HepG2 (cell line): ENCODE data around the gene MYO5B. TPM values are rescaled to one million over a fixed set of nuclear protein-coding genes. Genes with fewer than 3 reads are reported as not detected.

ENCODE experiments used
- FOXK1 ChIP-seq: sonication (generic); formaldehyde crosslinking; IDR thresholded peaks from 2 replicates; pipeline ENCODE4 v1.4.0; 2020; ENCODE audit warnings: low read depth, missing genetic modification reagents, borderline replicate concordance
- FOXP1 ChIP-seq, 2 experiments: fragments of 450-650 bp in 1 of 2; IDR thresholded peaks; 2 replicates each; pipeline ENCODE4 v1.6.1; 2017 to 2018; ENCODE audit warnings: antibody characterized with exemption in 1 of 2
- KLF6 ChIP-seq: IDR thresholded peaks from 2 replicates; pipeline ENCODE4 v1.8.0; 2016; ENCODE audit warnings: missing biosample characterization, missing genetic modification reagents
- MTERF4 ChIP-seq: sonication (generic); formaldehyde crosslinking; IDR thresholded peaks from 2 replicates; pipeline ENCODE4 v1.8.0; 2023; ENCODE audit warnings: mild to moderate bottlenecking, missing genetic modification reagents
- NFAT5 ChIP-seq: sonication (generic); formaldehyde crosslinking; IDR thresholded peaks from 2 replicates; pipeline ENCODE4 v1.4.0; 2020; ENCODE audit warnings: missing genetic modification reagents
- NPAS2 ChIP-seq: sonication (generic); formaldehyde crosslinking; IDR thresholded peaks from 2 replicates; pipeline ENCODE4 v1.8.0; 2022; ENCODE audit warnings: mild to moderate bottlenecking, missing genetic modification reagents, borderline replicate concordance
- PTBP1 ChIP-seq: fragments of 200-400 bp; formaldehyde crosslinking; IDR thresholded peaks from 2 replicates; pipeline ENCODE4 v1.6.1; 2018; ENCODE audit warnings: low read length, low read depth; ENCODE audit not compliant: poor library complexity, severe bottlenecking
- SRY ChIP-seq: sonication (generic); formaldehyde crosslinking; IDR thresholded peaks from 2 replicates; pipeline ENCODE4 v1.8.0; 2022; ENCODE audit warnings: mild to moderate bottlenecking, missing genetic modification reagents
- YEATS4 ChIP-seq: sonication (generic); formaldehyde crosslinking; IDR thresholded peaks from 2 replicates; pipeline ENCODE4 v1.4.0; 2020; ENCODE audit warnings: missing genetic modification reagents, borderline replicate concordance
- ZBTB10 ChIP-seq: sonication (generic); formaldehyde crosslinking; IDR thresholded peaks from 2 replicates; pipeline ENCODE4 v1.4.0; 2020; ENCODE audit warnings: missing genetic modification reagents, borderline replicate concordance
- ZNF432 ChIP-seq: sonication (generic); formaldehyde crosslinking; IDR thresholded peaks from 2 replicates; pipeline ENCODE4 v1.5.0; 2020; ENCODE audit warnings: missing genetic modification reagents, mild to moderate bottlenecking, borderline replicate concordance
- ZNF441 ChIP-seq: sonication (generic); formaldehyde crosslinking; IDR thresholded peaks from 2 replicates; pipeline ENCODE4 v1.7.0; 2021; ENCODE audit warnings: missing genetic modification reagents, borderline replicate concordance
- ZNF558 ChIP-seq: sonication (generic); formaldehyde crosslinking; IDR thresholded peaks from 2 replicates; pipeline ENCODE4 v1.9.0; 2022; ENCODE audit warnings: mild to moderate bottlenecking, missing genetic modification reagents, borderline replicate concordance
- ZSCAN25 ChIP-seq: sonication (generic); formaldehyde crosslinking; IDR thresholded peaks from 2 replicates; pipeline ENCODE4 v1.8.0; 2022; ENCODE audit warnings: mild to moderate bottlenecking, missing genetic modification reagents
- polyA plus RNA-seq, 8 experiments: library from polyadenylated mRNA; depleted of rRNA in 3 of 8; stranded (reverse) in 7 of 8; unstranded in 1 of 8; fragments of >200 nt; fragmentation: Illumina TruSeq in 4 of 8; extraction: Trizol in 4 of 8; gene quantifications; 2 replicates each; pipeline versions ENCODE4 v1.2.1 to v1.2.3, GENCODE V29; 2011 to 2016; ENCODE audit warnings: low read depth in 4 of 8, missing spikeins in 1 of 8, mixed read lengths in 1 of 8; ENCODE audit not compliant: insufficient read depth in 1 of 8
- total RNA-seq, 5 experiments: library from RNA; depleted of rRNA; stranded (reverse); fragments of >200 nt; fragmentation: Illumina TruSeq; extraction: Trizol; gene quantifications; 2 replicates each; pipeline ENCODE4 v1.2.3, GENCODE V29; 2016; ENCODE audit warnings: low read depth in 1 of 5
- TF ChIP-seq, protein P1 (sequence below): fragments of 450-650 bp; IDR thresholded peaks from 2 replicates; pipeline ENCODE4 v1.6.1; 2017

Gene MYO5B
- total and polyA plus RNA-seq, 2 of the 13 experiments (the other 11 are each of a cell fraction or from before 2014, with no cell fraction given): 13.1 to 24.0 TPM

DNA sequence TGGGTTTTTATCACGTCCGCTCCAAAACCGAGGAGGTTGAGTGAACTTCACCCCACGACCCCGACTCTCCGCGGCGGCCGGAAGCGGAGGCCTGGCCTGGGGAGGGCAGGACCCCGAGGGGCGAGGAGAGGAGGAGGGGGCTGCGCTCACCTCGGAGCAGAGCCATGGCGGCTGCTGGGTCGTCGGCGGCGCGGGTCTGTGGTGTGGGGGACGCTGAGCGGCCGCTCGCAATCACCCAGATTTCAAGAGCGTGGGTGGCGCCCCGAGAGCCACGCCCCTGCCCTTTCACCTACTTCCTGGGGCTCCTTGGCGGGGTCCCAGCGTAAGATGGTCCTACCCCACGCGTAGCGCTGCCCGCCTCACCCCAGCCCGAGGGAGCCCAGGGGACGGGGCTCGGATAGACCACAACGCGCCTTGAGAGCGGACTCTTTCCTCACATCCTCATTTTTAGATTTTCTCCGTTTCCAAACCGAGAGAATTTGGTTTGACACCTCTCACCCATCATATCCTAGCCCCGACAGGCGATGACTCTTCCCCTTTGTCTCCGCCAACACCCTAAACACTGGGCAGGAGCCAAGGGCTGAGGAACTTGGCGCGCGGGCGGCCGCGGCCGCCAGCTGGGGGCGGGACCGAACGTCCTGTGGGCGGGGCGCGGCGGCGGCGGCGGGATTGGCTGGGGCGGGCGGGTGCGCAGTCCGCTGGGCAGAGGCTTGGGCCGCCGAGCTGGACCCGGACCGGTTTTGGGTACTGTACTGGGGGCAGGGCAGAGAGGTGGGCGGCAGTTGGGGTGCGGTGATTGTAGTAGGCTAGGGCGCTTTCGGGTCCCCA lies 381.4 kb downstream of the MYO5B start, which contains the start of gene ACAA2 (continued):
- no peak for TF ChIP-seq NPAS2 (CRISPR knock-in tag)
- TF ChIP-seq FOXK1 (CRISPR knock-in tag): no peak
- no peak for TF ChIP-seq ZNF432 (CRISPR knock-in tag)
- no peak for TF ChIP-seq SRY (CRISPR knock-in tag)
- no peak for TF ChIP-seq KLF6 (CRISPR knock-in tag)
- no peak for TF ChIP-seq PTBP1
- 0 out of 2 replicates have a peak, but pooled peaks have one; percentile 8 for TF ChIP-seq ZSCAN25 (CRISPR knock-in tag)
- 0 out of 2 replicates have a peak, but pooled peaks have one; percentile 5 for TF ChIP-seq ZNF558 (CRISPR knock-in tag)
- no peak for TF ChIP-seq FOXP1 (IDR thresholded peaks at IDR 0.05)
- TF ChIP-seq FOXP1 (CRISPR knock-in tag; IDR thresholded peaks at IDR 0.05): no peak
- TF ChIP-seq, protein P1, sequence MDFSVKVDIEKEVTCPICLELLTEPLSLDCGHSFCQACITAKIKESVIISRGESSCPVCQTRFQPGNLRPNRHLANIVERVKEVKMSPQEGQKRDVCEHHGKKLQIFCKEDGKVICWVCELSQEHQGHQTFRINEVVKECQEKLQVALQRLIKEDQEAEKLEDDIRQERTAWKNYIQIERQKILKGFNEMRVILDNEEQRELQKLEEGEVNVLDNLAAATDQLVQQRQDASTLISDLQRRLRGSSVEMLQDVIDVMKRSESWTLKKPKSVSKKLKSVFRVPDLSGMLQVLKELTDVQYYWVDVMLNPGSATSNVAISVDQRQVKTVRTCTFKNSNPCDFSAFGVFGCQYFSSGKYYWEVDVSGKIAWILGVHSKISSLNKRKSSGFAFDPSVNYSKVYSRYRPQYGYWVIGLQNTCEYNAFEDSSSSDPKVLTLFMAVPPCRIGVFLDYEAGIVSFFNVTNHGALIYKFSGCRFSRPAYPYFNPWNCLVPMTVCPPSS: no peak
- peak; percentile 62 for TF ChIP-seq YEATS4 (CRISPR knock-in tag)
- TF ChIP-seq ZBTB10 (CRISPR knock-in tag): peak; percentile 60
- TF ChIP-seq NFAT5 (CRISPR knock-in tag): no peak
- TF ChIP-seq MTERF4 (CRISPR knock-in tag): no peak
- no peak for TF ChIP-seq ZNF441
